GM19328 (cell line): ENCODE data around the gene CTNNA2.
"Not testable (repeated sequence)": the region's sequence is repeated elsewhere in the genome, so short reads cannot be mapped to it uniquely, and the experiment has no call there.

Source experiments
- ATAC-seq: cut with Tn5 transposase; IDR thresholded peaks from one replicate; pipeline ENCODE4 v1.9.1; 2021; ENCODE audit warnings: mild to moderate bottlenecking, moderate library complexity; ENCODE audit not compliant: unreplicated experiment

Gene CTNNA2

DNA sequence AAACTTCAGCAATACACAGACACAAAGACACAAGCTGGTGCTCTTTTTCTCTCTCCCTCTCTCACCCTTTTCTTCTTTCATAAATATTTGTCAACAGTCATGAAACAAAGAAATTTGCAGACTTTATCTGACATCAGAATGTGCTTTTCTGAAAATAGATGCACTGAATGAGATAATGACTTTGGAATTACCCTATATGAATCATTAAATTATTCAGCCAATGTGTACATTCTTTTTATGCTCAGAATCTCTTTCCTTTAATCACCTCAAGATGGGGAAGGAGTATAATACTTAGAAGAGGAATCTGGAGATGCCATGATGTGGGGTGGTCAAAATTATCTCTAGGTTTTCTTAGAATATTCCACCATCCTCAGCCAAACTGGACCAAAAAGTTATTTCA is 501.8 kb downstream of the CTNNA2 start:
- no peak for ATAC-seq

DNA sequence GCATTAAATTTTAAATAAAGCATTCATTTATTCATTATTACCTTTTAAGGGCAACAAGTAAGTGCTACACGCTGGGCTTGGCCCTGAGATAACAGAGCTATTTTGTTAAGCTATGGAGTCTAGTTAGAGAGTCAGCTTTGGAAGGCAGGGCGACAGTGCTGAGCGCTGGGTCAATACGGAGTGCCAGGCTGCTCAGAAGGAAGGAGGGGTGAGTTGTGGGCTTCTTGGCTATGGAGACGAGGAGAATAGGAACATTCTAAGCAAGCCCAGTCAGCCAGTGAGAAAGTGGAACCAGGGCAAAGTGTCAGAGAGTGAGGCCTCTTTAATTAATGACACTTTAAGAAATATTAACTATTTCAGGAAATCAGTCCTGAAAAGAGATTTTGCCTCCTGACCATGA is 503.3 kb downstream of the CTNNA2 start:
- ATAC-seq, result no peak

DNA sequence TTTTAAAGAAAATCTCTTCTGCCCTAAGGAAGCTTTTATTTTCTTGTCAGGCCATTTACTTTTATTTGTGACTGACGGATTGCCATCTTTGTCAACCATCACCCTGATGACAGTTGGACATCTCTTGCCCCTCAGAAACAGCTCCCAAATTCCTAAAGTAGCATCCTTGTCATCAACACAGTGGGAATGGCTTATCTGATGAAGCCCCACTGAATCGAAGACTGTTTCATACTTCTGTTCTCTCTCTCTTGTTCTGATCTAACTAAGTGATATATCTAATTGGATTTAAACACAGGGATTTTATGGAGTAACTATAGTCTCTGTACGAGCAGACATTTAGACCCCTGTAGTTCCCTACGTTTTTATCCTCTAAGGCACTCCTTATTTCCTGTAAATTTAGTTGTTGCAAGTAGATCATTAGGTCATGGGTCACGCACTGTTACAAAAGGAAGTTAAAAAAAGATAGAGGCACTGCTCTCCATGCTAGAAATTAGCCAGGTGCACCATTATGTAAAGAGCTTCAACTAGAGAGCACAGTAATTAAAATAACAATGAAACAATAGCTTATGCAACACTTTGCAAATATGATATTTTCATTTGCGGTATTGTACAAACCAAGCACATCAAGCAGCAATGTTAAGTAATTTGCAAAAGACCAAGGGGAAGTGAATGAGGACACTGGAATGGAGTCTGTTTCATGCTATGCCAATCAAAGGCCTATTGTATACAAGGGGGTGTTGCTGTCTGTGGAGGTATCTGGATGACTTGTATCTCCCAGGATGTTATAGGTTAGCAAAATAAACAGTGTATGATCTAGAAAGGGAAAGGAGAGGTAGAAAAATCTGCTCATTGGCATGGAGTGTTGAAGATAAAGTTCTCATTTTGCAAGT is 507.0 kb downstream of the CTNNA2 start:
- ATAC-seq, result no peak

DNA sequence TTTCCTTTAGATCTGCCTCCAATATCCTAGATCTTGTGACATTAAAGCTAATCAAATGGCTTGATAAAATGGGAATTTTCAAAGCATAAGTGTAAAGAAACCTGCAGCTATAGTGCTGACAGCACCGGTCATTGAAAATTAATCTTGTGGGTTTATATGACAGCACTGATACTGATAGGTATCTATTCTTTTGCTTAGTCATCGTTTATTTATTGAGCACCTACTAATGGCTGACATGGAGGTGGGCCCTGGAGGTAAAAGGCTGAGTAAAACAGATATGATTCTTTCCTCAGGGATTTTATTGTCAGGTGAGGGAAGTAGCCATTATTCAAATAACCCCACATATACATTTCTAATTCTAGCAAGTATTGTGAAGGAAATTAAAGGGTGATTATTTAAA is 509.2 kb downstream of the CTNNA2 start:
- ATAC-seq, result no peak

DNA sequence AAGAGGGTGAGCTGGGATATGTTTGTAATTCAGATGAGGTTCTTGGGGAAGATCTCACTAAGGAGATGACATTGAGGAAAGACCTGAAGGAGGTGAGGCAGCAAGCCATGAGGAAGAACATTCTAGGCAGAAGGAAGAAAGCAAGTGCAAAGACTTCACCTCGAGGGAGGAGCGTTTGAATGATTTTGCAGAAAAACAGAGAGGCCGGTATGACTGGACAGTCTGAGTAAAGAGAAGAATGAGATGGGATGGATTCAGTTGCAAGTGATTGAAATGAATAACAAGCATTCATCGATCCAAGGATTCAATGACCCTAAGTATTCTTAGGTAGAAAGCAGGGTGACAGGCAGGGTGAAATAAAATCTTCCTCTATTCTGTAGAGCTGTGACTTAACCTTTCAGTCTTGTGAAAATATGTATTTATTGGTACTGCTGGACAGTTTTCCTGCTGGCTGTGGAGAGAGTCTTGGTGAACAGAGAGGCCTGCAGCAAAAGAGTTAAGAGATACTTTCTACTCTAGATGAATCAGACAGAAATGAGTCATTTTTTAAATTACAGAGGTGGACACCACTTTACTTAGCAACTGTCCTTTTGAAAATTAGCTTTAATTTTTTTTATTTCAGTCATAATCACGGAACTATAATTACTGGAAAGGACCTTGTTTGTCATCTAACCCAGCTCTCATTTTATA is 513.3 kb downstream of the CTNNA2 start:
- ATAC-seq, result no peak

DNA sequence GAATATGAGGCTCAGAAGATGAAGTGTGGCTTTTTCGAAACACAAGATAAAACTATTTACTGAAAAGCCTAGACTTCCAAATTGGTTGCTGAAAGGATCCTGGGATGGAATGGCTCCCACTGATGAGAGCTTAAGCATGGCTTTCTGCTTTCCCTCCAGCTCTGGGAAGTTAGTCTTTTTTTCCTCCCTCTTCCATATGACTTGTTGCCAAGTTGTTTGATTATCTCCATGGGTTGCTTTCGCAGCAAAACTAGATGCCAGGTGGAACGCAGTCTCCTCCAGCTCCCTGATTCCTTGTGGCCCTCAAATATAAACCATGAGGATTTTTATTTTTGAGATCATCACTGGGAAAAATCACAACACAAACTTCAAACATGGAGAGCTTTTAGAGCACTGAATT is 515.2 kb downstream of the CTNNA2 start:
- no peak for ATAC-seq

DNA sequence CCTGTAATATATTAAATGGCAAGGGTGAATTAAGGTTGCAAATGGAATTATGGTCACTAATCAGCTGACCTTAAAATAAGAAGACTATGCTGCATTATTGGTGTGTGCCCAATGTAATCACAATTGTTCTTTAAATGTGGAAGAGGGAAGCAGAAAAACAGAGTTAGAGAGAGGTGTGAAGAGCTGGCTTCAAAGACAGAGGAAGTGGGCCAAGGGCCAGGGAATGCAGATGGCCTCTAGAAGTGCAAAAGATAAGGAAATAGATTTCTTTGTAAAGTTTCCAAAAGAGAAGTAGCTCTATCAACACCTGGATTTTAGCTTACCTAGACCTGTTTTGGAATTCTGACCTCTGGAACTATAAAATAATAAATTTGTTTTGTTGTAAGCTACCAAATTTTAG is 515.7 kb downstream of the CTNNA2 start:
- ATAC-seq, result no peak

DNA sequence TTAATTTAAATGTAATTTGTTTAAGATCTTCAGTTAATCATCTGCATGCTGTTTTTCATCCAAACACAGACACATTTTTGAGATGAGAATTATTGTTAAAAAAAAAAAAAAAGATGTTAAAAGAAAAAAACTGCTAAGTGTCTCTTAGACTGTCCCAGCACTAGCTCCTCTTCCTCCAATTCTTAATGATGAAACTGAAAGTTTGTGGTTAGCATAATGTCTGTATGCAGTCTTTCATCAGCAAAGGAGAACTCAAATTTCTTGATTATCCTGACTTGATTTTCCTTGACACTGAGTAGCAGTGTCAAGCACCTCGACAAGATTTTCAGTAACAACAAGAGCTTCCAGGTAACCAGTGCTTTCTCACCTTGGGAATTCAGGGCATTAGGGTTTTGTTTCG is 517.3 kb downstream of the CTNNA2 start:
- no peak for ATAC-seq

DNA sequence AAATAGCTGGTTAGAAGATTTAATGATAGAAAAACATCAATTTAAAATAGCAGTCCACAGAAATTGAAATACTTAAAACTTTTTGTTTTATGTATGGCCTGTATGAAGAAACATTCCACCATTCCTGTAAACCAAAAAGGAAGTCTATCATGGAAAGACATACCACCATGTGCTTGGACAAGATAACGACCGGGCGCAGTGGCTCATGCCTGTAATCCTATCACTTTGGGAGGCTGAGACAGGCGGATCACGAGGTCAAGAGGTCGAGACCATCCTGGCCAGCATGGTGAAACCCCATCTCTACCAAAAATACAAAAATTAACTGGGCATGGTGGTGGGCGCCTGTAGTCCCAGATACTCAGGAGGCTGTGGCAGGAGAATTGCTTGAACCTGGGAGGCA is 519.8 kb downstream of the CTNNA2 start:
- ATAC-seq, result not testable (repeated sequence)

DNA sequence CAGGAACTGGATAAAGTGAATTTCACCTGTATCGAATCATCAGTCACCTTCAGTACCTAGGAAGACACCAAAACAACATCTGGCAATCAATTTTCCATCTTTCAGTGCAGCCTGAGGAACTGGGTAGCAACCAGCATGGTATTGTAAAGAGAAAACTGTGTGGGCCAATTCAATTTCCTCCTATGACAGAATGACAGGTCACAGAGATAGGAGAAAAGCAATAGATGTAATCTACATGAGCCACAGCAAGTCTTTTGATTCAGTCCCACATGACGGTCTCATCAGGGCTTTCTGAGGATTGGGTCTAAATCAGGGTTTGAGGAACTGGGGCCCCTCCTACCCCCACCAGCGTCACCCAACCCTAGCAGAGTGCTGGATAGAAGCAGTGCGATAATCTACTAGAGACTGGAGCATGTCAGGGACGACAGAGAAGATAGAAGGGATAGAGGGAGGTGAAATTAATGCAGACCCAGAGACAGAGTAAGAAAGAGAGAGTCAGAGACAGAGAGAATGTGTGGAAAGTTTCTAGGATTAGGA is 523.0 kb downstream of the CTNNA2 start:
- no peak for ATAC-seq

DNA sequence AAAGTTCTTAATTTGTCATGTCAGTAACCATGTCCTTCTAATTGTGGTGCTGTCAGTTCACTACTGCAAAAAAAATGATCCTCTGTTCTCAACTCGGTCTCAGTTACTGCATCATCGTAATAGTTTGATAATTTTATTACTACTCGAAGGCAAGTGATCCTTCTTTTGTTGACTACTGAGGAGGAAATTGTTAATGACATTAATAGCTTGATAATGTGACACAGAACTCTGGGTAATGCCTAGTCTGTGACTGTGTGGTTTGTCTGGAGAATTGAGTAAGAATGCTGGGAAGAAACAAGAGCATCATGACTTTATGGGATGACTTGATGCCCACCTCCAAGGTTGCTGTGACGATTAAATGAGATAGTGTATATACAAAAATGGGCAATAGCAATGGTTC is 524.5 kb downstream of the CTNNA2 start:
- no peak for ATAC-seq

DNA sequence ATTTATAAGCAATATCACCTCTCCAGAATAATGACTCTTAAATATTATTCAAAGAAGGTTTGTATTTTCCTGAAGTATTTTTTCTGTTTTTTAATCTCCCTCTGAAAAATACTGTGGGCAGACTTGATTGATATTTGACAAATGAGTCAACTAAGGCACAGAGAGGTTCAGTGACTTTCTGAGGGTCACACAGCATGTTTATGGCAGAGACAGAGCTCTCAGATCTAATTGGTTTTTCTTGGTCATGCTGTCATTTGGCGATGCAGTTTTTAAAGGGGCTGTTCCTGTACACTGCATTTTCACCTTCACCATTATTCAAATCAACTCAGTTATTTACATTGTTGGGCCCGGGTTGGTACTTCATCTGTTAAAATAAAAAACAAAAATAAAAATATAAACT is 527.4 kb downstream of the CTNNA2 start:
- no peak for ATAC-seq

DNA sequence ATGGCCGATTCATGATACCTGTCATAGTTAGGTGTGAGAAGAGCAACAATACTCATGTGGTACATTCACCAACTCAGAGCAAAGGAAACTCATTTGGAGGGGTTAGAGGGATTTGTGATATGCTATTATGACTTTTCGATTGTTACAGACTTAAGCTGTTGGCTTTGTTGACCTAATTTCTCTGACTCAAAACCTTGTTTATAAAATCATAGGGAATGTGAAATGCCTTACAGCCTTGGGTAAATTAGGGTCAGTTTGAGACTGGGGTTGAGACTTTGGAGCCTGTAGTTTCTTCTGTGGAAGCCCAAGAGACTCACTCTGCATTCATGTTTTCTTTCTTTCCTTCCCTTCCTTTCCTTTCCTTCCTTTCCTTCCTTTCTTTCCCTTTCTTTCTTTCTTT is 529.8 kb downstream of the CTNNA2 start:
- ATAC-seq, result no peak

DNA sequence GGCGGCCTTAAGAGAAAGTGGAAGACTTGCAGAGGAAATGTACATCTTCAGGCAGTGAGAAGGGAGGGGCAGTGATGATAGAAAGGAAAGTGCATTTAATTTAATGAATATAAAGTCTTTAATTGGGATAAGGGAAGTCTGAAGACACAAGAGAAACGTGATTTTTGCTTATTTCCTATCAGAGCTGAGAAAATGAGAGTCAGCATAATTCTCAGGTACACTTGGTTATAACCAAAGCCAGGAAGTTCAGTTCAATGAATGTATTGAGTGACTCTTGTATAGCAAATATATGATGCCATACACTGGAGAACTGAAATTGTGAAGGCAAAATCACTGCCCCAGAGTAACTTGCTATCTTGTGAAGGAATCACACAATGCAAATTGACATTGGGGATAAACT is 535.4 kb downstream of the CTNNA2 start:
- no peak for ATAC-seq

DNA sequence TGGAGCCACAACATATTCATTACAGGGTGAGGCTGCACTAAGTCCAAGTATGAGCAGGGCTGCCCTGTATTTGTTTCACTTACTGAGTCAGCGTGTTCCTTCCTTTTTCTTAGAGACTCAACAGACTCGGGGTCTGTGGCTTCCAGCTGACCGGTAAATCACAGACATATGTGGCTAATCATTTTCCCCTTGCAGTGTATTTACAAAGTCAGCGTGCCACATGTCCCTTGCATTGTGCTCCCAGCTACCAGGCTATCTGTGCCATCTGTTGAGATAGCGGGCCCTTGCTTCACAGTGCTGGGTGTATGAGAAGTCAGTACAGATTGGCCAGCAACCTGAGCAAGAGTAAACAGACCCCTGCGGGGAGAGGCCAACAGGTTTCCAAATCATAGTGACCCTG is 537.4 kb downstream of the CTNNA2 start:
- ATAC-seq, result no peak

DNA sequence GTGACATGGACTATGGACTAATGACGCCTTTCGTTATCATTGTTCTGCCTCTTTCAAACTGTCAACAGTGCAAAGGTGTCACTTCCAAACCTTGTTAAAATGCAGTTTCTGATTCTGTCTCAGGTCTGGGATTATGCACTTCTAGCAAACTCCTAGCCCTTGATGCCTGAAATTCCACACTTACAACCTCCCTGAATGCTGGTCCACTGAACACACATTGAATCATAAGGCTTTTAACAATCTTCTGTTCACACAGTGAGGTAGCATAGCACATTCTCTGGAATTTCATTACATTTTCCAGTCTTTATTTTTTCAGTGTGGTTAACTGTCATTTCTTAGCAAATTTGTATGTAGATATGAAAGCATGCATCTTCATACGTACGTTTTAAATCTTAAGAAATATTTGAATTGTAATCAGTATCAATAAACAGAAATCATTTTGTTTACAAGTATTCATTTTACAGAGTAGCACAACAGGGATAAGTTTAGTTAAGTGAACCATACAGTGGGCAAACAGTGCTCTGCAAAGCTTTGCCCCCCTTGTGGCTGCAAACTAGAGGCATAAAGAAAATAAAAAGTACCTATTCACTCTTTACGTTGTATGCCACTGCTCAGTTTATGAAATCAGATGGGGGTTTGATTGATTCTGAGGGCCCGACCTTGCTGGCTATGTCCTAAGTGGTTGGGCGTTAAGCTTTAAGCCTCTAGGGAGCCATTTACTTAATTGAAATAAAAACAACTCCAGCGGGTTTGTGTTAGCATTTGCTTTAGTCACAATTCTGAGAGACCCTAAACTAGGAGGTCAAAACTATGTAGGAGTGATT is 540.9 kb downstream of the CTNNA2 start:
- ATAC-seq, result no peak

DNA sequence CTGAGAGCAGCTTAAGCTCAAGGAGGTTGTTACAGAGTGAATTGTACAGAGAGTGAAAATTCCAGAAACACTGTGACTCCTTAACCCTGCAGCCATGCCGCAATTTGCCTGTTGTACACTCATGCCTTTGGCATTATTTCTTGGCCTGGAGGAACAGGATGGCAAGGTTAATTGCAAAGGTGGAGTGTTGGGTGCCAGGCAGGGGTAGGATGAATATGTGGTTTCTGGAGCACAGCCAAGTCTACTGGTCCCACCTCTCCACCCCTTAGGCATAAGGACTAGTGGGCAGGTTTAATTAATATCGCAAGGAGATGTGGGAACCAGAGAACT is 541.5 kb downstream of the CTNNA2 start:
- no peak for ATAC-seq

DNA sequence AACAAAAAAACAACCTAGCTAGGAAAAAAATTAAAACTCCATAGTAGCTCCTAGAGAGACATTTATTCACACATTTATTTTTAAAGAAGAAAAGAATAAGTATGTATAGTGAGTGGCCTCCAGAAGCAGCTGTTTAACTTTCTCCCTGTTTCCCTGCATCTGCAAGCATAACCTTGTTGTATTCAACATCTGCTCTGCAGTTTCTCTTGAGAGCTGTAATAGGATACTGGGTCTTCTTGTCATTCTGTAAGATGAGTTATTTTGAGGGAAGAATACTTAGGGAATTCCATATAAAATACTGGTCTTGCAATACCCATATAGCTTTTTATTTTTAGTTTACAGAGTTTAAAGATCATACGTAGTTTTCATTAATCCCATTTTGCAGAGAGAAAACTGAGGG is 545.1 kb downstream of the CTNNA2 start:
- ATAC-seq, result no peak

DNA sequence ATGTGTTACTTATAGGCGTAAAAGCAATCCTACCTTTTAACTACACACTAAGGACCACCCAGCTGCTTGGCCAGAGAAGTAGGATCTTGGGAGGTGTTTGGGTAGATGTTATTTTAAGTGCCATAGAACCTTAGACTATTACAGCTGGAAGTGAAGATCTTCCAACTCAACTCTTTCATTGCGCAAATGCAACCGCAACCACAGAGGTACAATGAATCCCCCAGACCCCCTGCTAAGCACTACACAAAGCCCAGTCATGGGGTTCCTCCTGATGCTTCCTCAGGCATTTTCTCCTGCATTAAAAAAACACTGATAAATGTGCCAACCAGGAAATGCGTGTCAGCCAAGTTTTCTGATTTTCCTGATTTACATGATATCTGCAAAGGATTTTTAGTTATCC is 545.7 kb downstream of the CTNNA2 start:
- no peak for ATAC-seq

DNA sequence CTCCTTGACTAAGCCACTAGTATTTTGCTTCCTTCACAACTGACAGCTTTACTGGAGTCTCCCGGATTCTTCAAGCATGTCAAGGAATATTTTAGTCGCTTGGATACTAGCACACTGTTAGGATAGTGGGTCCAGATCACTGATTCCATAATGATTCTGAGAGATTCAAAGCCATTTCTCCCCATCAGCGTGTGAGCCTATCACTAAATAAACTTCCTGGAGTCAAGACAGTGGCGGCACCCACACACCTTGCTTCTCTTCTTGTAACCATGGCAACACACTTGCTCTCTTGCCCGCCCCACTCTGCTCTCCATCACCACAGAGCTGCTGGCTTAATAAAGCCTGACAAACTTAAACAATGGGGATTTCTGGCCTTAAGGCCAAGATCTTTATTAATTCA is 546.6 kb downstream of the CTNNA2 start:
- ATAC-seq, result no peak

DNA sequence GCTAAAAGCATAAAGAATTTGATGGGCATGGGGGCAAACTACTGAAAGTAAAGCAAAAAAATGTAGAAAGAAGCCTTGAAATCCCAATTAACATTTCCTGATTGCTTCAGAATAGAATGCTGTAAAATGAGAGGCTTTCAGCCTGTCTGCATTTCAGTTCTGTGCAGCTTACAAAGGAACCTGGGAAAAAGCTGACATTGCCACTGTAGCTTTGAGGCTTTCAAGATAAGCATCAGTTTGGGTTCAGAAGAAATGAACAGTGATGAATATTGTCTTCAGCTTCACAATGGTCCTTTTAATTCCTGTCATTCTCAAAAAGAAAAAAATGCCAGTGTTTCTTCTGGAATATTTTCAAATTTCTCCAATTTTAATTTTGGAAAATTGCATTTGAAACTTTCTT is 549.0 kb downstream of the CTNNA2 start:
- no peak for ATAC-seq

DNA sequence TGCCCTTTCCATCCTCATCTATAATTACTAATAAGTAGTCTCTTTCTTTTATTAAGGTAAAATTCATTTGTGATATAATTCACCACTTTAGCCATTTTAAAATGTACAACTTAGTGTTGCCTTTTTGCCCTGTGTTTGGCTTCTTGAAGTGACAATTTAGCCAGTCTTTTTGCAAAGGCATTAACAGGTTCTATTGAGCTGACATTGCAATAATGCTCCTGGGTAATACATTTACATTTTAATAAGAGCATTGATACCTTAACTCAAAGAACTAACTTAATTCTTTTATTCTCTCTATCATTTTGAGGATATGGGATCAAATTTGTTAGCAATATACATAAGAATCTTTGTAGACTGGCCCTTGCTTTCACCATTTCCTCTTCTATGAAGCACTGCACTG is 549.4 kb downstream of the CTNNA2 start:
- ATAC-seq, result no peak
